ENCODE measurements around the gene EFCAB13. TPM values are rescaled to one million over a fixed set of nuclear protein-coding genes. Genes with fewer than 3 reads are reported as not detected.

EFCAB13 gene
- total RNA-seq, 2 donors from 2014 or later, result 2.8 to 10.1 TPM

DNA sequence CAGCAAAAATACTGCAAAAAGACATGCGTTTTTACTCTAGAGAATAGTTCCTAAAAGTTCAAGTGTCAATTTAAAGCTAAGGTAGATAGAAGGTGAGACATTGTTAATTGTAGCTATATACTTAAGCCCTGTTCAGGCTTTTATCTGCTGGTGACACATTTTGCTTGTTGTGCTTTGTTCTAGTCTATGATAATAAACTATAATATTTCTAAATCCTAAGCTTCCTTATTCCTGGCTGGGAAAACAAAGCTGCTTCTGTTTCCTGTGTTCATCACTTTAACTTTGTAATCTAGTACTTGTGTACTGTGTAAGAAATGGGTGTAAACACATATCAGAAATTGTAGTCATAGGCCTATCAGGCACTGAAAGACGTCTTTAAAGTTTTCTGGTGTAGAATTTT, 77.3 kb downstream of the EFCAB13 start:
- no peak overlapping the region for H3K27ac ChIP-seq
- no peaks in the 10 kb centered on the region for H3K27me3 ChIP-seq
- H3K4me3 ChIP-seq, result no peak overlapping the region
- H3K4me1 ChIP-seq, result no peaks in the 10 kb centered on the region
- no peak for TF ChIP-seq CTCF (IDR thresholded peaks at IDR 0.05)
- H3K36me3 ChIP-seq, result no peaks in the 10 kb centered on the region
- no peak for DNase-seq (ENCODE audit: low spot score)
- no peaks in the 10 kb centered on the region for H3K9me3 ChIP-seq

GRCh38 chr17:47404006-47404405, 80.3 kb downstream of the EFCAB13 start:
- DNase-seq (ENCODE audit: low spot score), result no peak
- Histone ChIP-seq H3K9me3 (no peaks in the 10 kb centered on the region), H3K27me3 (no peaks in the 10 kb centered on the region), H3K4me1 (no peaks in the 10 kb centered on the region), H3K4me3 (no peak overlapping the region), H3K36me3 (no peaks in the 10 kb centered on the region), H3K27ac (no peak overlapping the region)
- no peak for TF ChIP-seq CTCF (IDR thresholded peaks at IDR 0.05)

- Histone ChIP-seq H3K9me3 (no peaks in the 10 kb centered on the region), H3K27ac (no peak overlapping the region), H3K4me1 (no peaks in the 10 kb centered on the region), H3K27me3 (no peaks in the 10 kb centered on the region), H3K4me3 (no peak overlapping the region), H3K36me3 (no peaks in the 10 kb centered on the region)
- no peak for TF ChIP-seq CTCF (IDR thresholded peaks at IDR 0.05)
- no peak for DNase-seq (ENCODE audit: low spot score)
Measured at GRCh38 chr17:47404875-47405274, 81.1 kb downstream of the EFCAB13 start.

- no peaks in the 10 kb centered on the region for H3K27me3 ChIP-seq
- no peak for DNase-seq (ENCODE audit: low spot score)
- no peak for TF ChIP-seq CTCF (IDR thresholded peaks at IDR 0.05)
- H3K4me1 ChIP-seq, result no peaks in the 10 kb centered on the region
- no peak overlapping the region for H3K4me3 ChIP-seq
- no peaks in the 10 kb centered on the region for H3K36me3 ChIP-seq
- no peak overlapping the region for H3K27ac ChIP-seq
- H3K9me3 ChIP-seq, result no peaks in the 10 kb centered on the region
Measured at GRCh38 chr17:47413872-47414271, 90.1 kb downstream of the EFCAB13 start.

DNA sequence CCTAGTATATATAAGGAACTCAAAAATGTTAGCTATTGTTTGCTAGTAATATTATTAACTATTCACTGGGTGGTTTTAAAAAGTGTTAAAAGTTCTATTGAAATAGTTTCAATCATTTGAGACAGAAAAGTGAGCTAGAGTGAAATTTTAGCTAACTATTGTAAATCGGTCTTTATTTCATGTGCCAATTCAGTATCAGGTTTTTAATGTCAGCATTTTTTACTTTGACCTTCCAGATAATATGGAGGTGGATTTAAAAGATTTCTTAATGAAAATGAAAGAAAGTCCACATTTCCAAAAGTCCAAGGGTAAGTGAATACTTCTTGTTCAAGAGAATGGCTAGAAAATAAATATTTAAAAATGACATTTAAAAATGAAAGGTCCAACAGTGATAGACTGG, 90.9 kb downstream of the EFCAB13 start:
- Histone ChIP-seq H3K36me3 (no peaks in the 10 kb centered on the region), H3K4me3 (no peak overlapping the region), H3K27ac (no peak overlapping the region), H3K4me1 (no peaks in the 10 kb centered on the region), H3K9me3 (no peaks in the 10 kb centered on the region), H3K27me3 (no peaks in the 10 kb centered on the region)
- DNase-seq (ENCODE audit: low spot score), result no peak
- no peak for TF ChIP-seq CTCF (IDR thresholded peaks at IDR 0.05)

Measured in right atrium auricular region (tissue), 2 donors.